ENCODE data around the gene SLC13A4.
"Not testable (repeated sequence)": the region's sequence is repeated elsewhere in the genome, so short reads cannot be mapped to it uniquely, and the experiment has no call there.

DNA sequence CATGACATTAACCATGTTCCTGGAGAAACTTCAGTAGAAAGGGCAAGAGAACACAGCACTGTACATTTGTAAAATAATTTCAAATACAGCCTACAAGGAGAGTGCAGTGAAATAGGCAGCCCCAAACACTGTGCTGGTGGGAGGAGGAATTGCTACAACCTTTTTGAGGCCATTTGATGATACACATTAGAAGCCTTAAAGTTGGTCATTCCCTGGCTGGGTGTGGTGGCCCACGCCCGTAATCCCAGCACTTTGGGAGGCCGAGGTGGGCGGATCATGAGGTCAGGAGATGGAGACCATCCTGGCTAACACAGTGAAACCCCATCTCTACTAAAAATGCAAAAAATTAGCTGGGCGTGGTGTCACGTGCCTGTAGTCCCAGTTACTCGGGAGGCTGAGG lies 35.4 kb downstream of the SLC13A4 start:
- TF ChIP-seq, protein P1, sequence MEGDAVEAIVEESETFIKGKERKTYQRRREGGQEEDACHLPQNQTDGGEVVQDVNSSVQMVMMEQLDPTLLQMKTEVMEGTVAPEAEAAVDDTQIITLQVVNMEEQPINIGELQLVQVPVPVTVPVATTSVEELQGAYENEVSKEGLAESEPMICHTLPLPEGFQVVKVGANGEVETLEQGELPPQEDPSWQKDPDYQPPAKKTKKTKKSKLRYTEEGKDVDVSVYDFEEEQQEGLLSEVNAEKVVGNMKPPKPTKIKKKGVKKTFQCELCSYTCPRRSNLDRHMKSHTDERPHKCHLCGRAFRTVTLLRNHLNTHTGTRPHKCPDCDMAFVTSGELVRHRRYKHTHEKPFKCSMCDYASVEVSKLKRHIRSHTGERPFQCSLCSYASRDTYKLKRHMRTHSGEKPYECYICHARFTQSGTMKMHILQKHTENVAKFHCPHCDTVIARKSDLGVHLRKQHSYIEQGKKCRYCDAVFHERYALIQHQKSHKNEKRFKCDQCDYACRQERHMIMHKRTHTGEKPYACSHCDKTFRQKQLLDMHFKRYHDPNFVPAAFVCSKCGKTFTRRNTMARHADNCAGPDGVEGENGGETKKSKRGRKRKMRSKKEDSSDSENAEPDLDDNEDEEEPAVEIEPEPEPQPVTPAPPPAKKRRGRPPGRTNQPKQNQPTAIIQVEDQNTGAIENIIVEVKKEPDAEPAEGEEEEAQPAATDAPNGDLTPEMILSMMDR (conservative IDR thresholded peaks at IDR 0.05 in 1 of 2, IDR thresholded peaks at IDR 0.05 in 1 of 2; ENCODE audit: extremely low read depth in 1 of 2, insufficient read depth in 1 of 2, low read depth in 1 of 2, low read length in 2 of 2) = not testable (repeated sequence)
- not testable (repeated sequence) for TF ChIP-seq EZH2 (IDR thresholded peaks at IDR 0.05; ENCODE audit: borderline replicate concordance, low read length)
